IMR-90 (cell line): ENCODE data around the gene OSCP1. TPM values are rescaled to one million over a fixed set of nuclear protein-coding genes. Genes with fewer than 3 reads are reported as not detected.

Source experiments
- ATAC-seq: fragments of 200-7000 bp; cut with Tn5 transposase; 2 replicates; pipeline ENCODE4 v1.9.1; 2020; ENCODE audit warnings: low read depth, mild to moderate bottlenecking, moderate library complexity
- BruUV-seq: library from RNA; stranded (reverse); fragments of 400-500 nt; replicated peaks from 2 replicates; lab custom pipeline; 2021; lab: Mats Ljungman, UMichigan
- CTCF ChIA-PET: fragments of 300-600 bp; formaldehyde crosslinking; extraction: SDS; loops from one replicate; lab custom pipeline; 2021; ENCODE audit warnings: antibody characterized with exemption; lab: Yijun Ruan, JAX
- POLR2A ChIA-PET: fragments of 300-600 bp; sonication (Branson Sonifier 250); formaldehyde crosslinking; loops from one replicate; lab custom pipeline; 2022; ENCODE audit warnings: antibody characterized with exemption; ENCODE audit not compliant: unreplicated experiment; lab: Charles Lee
- DNase-seq: peaks from one replicate; pipeline ENCODE4 v3.0.0; 2013
- H2AFZ ChIP-seq: replicated peaks from 2 replicates; pipeline ENCODE3; 2013; ENCODE audit warnings: low read length, mild to moderate bottlenecking; ENCODE audit not compliant: poor library complexity
- H2AK5ac ChIP-seq: 2 replicates; pipeline ENCODE4 v1.6.1; 2013; ENCODE audit warnings: low read depth, low read length, inconsistent platforms
- H2AK9ac ChIP-seq: replicated peaks from 2 replicates; pipeline ENCODE3; 2013; ENCODE audit warnings: mild to moderate bottlenecking, low read depth, low read length, moderate library complexity; ENCODE audit not compliant: poor library complexity
- H2BK120ac ChIP-seq: 2 replicates; pipeline ENCODE4 v1.6.1; 2013; ENCODE audit warnings: low read depth, low read length, inconsistent platforms
- H2BK15ac ChIP-seq: 3 replicates; pipeline ENCODE4 v1.6.1; 2013; ENCODE audit warnings: low read depth, low read length, inconsistent platforms
- H2BK20ac ChIP-seq: 2 replicates; pipeline ENCODE4 v1.6.1; 2013; ENCODE audit warnings: low read depth, mild to moderate bottlenecking, inconsistent platforms, low read length, moderate library complexity
- H2BK5ac ChIP-seq: 2 replicates; pipeline ENCODE4 v1.6.1; 2013; ENCODE audit warnings: mild to moderate bottlenecking, low read depth, low read length, inconsistent platforms; ENCODE audit not compliant: poor library complexity, severe bottlenecking
- H3K14ac ChIP-seq: replicated peaks from 2 replicates; pipeline ENCODE4 v1.6.1; 2013; ENCODE audit warnings: low read depth, low read length, inconsistent platforms
- H3K18ac ChIP-seq: 2 replicates; pipeline ENCODE4 v1.6.1; 2013; ENCODE audit warnings: low read depth, low read length, control low read depth
- H3K23ac ChIP-seq: 2 replicates; pipeline ENCODE4 v1.6.1; 2013; ENCODE audit warnings: low read depth, low read length, inconsistent platforms
- H3K27ac ChIP-seq: 2 replicates; pipeline ENCODE4 v1.5.1; 2013; ENCODE audit warnings: mild to moderate bottlenecking, control low read depth, low read length; ENCODE audit not compliant: insufficient read depth
- H3K27me3 ChIP-seq: 2 replicates; pipeline ENCODE4 v1.6.1; 2013; ENCODE audit warnings: low read length; ENCODE audit not compliant: control insufficient read depth, insufficient read depth
- H3K36me3 ChIP-seq: 2 replicates; pipeline ENCODE4 v1.6.1; 2013; ENCODE audit warnings: low read length, mixed read lengths; ENCODE audit not compliant: control insufficient read depth, insufficient read depth
- H3K4ac ChIP-seq: 2 replicates; pipeline ENCODE4 v1.6.1; 2013; ENCODE audit warnings: low read depth, low read length, inconsistent platforms
- H3K4me1 ChIP-seq: 2 replicates; pipeline ENCODE4 v1.6.1; 2013; ENCODE audit warnings: low read length, mixed read lengths; ENCODE audit not compliant: control insufficient read depth, insufficient read depth
- H3K4me2 ChIP-seq: 2 replicates; pipeline ENCODE4 v1.6.1; 2013; ENCODE audit warnings: low read depth, mild to moderate bottlenecking, control low read depth, low read length, moderate library complexity
- H3K4me3 ChIP-seq: 2 replicates; pipeline ENCODE4 v1.5.1; 2013; ENCODE audit warnings: low read depth, mild to moderate bottlenecking, control low read depth, low read length, moderate library complexity; ENCODE audit not compliant: insufficient read depth
- H3K56ac ChIP-seq: 2 replicates; pipeline ENCODE4 v1.6.1; 2013; ENCODE audit warnings: low read length, inconsistent platforms; ENCODE audit not compliant: insufficient read depth; ENCODE audit errors: extremely low read depth
- H3K79me1 ChIP-seq, 2 experiments: 2 replicates each; pipeline ENCODE4 v1.6.1; 2013; ENCODE audit warnings: low read length in 2 of 2, inconsistent platforms in 1 of 2, low read depth in 1 of 2
- H3K9ac ChIP-seq: 2 replicates; pipeline ENCODE4 v1.6.1; 2013; ENCODE audit warnings: low read depth, low read length, control low read depth
- H3K9me1 ChIP-seq: 2 replicates; pipeline ENCODE4 v1.6.1; 2013; ENCODE audit warnings: low read length, inconsistent platforms; ENCODE audit not compliant: insufficient read depth
- H3K9me3 ChIP-seq: 2 replicates; pipeline ENCODE4 v1.6.1; 2013; ENCODE audit warnings: low read length; ENCODE audit not compliant: control insufficient read depth, insufficient read depth
- H4K20me1 ChIP-seq: 2 replicates; pipeline ENCODE4 v1.6.1; 2013; ENCODE audit warnings: low read length, inconsistent platforms; ENCODE audit not compliant: insufficient read depth
- H4K5ac ChIP-seq: 2 replicates; pipeline ENCODE4 v1.6.1; 2013; ENCODE audit warnings: mild to moderate bottlenecking, low read depth, low read length, control low read depth
- H4K8ac ChIP-seq, 2 experiments: 2 replicates each; pipeline ENCODE4 v1.6.1; 2013; ENCODE audit warnings: low read depth in 2 of 2, low read length in 2 of 2, control low read depth in 1 of 2, inconsistent platforms in 1 of 2
- H4K91ac ChIP-seq: 2 replicates; pipeline ENCODE4 v1.6.1; 2013; ENCODE audit warnings: low read depth, low read length, inconsistent platforms; ENCODE audit not compliant: insufficient read depth
- BHLHE40 ChIP-seq: fragments of 150-350 bp; IDR thresholded peaks from 2 replicates; pipeline ENCODE4 v1.6.1; 2016; ENCODE audit warnings: mild to moderate bottlenecking, low read depth, low read length
- CTCF ChIP-seq: conservative IDR thresholded peaks from 2 replicates; pipeline ENCODE4 v1.5.1; 2012; ENCODE audit warnings: mild to moderate bottlenecking, low read depth, low read length, improper control_type of control experiment
- ELK1 ChIP-seq: fragments of 150-350 bp; IDR thresholded peaks from 2 replicates; pipeline ENCODE4 v1.6.1; 2016; ENCODE audit warnings: low read depth, mild to moderate bottlenecking, low read length, moderate library complexity, borderline replicate concordance
- MAFK ChIP-seq: IDR thresholded peaks from 2 replicates; pipeline ENCODE4 v1.6.1; 2012; ENCODE audit warnings: low read depth, low read length, improper control_type of control experiment
- MXI1 ChIP-seq: IDR thresholded peaks from 2 replicates; pipeline ENCODE4 v1.6.1; 2012; ENCODE audit warnings: low read depth, mild to moderate bottlenecking, low read length, moderate library complexity, borderline replicate concordance
- NFE2L2 ChIP-seq: fragments of 150-350 bp; IDR thresholded peaks from 2 replicates; pipeline ENCODE4 v1.6.1; 2016; ENCODE audit warnings: low read depth, mild to moderate bottlenecking, low read length
- POLR2A ChIP-seq: IDR thresholded peaks from 2 replicates; pipeline ENCODE4 v1.6.1; 2012; ENCODE audit warnings: mild to moderate bottlenecking, low read depth, low read length
- RAD21 ChIP-seq: IDR thresholded peaks from 2 replicates; pipeline ENCODE4 v1.6.1; 2012; ENCODE audit warnings: low read length, improper control_type of control experiment
- RCOR1 ChIP-seq: IDR thresholded peaks from 2 replicates; pipeline ENCODE4 v1.6.1; 2012; ENCODE audit warnings: mild to moderate bottlenecking, low read length, improper control_type of control experiment; ENCODE audit not compliant: insufficient replicate concordance
- SMC3 ChIP-seq: fragments of 150-350 bp; IDR thresholded peaks from 2 replicates; pipeline ENCODE4 v1.6.1; 2016; ENCODE audit warnings: low read depth, mild to moderate bottlenecking, antibody characterized with exemption, low read length, moderate library complexity
- USF2 ChIP-seq: fragments of 150-350 bp; IDR thresholded peaks from 2 replicates; pipeline ENCODE4 v1.6.1; 2017; ENCODE audit warnings: mild to moderate bottlenecking, antibody characterized with exemption, low read length, low read depth
- WGBS, 2 experiments: methylation state at CpG; one replicate each; pipeline versions ENCODE4 v1.1.5 to v1.1.7; 2013; ENCODE audit warnings: missing lambda C conversion rate in 2 of 2; ENCODE audit not compliant: insufficient read length in 1 of 2; ENCODE audit errors: extremely low coverage in 2 of 2; 5-methylcytosine and 5-hydroxymethylcytosine counted together
- dilution Hi-C: fragments of 300-500 bp; cut with HindIII; formaldehyde crosslinking; loops from one replicate; pipeline ENCODE4 v1.14.3; 2018; ENCODE audit warnings: low sequenced_read_pairs; ENCODE audit not compliant: unreplicated experiment
- in situ Hi-C: fragments of 300-500 bp; cut with MboI; formaldehyde crosslinking; loops from 3 replicates; pipeline ENCODE4 v1.14.3; 2019; ENCODE audit warnings: low sequenced_read_pairs, inconsistent platforms, mixed read lengths
- intact Hi-C: fragments of 100-400 bp; cut with micrococcal nuclease; formaldehyde crosslinking; loops from 2 replicates; pipeline ENCODE4 v1.10.0; 2022
- polyA plus RNA-seq, 3 experiments: library from polyadenylated mRNA; depleted of rRNA; stranded (reverse); fragments of >200 nt; gene quantifications; 2 replicates each; pipeline ENCODE4 v1.2.3, GENCODE V29; 2012; ENCODE audit warnings: low replicate concordance in 1 of 3
- total RNA-seq: library from RNA; depleted of rRNA; stranded (reverse); fragments of >200 nt; gene quantifications from 2 replicates; pipeline ENCODE4 v1.2.3, GENCODE V29; 2012

OSCP1 gene
- total and polyA plus RNA-seq, 2 of the 4 experiments (the other 2 are of a cell fraction), result 7.8 to 11.8 TPM

GRCh38 chr1:36453600-36454388, 3.5 kb upstream of the OSCP1 start (continued):
- TF ChIP-seq RCOR1, result no peak

GRCh38 chr1:36453051-36453450, 2.8 kb upstream of the OSCP1 start:
- Histone ChIP-seq H3K36me3 (peaks cover 21% of the 10 kb centered on the region), H3K4me1 (peaks cover 2% of the 10 kb centered on the region; the same call in 1 of the 2 replicates), H3K27me3 (no peaks in the 10 kb centered on the region), H3K56ac (no peak overlapping the region), H3K14ac (no peak overlapping the region), H4K91ac (no peak overlapping the region), H2AK9ac (no peak overlapping the region), H3K9me3 (no peaks in the 10 kb centered on the region), H2BK20ac (no peak overlapping the region), H3K4me2 (no peak overlapping the region), H2BK15ac (no peak overlapping the region), H4K8ac (no peak overlapping the region), H3K9ac (no peak overlapping the region), H3K4ac (no peak overlapping the region), H3K23ac (no peak overlapping the region), H3K79me1 (peaks cover 0 to 11% of the 10 kb centered on the region in 2 experiments; a peak in 2 of 4 replicates), H4K20me1 (no peaks in the 10 kb centered on the region), H2BK120ac (no peak overlapping the region), H2BK5ac (no peak overlapping the region), H3K18ac (no peak overlapping the region), H3K9me1 (no peaks in the 10 kb centered on the region), H2AK5ac (no peak overlapping the region), H3K27ac (no peak overlapping the region), H3K4me3 (no peak overlapping the region), H2AFZ (no peak overlapping the region), H4K5ac (no peak overlapping the region)
- BruUV-seq, result no TSS peak
- intact Hi-C loops, result no loop called here
- dilution Hi-C loops, result no loop called here
- no CpG with 5 or more reads among the region's 3 CpGs for WGBS, 2 experiments
- ChIA-PET POLR2A (no interaction called here), CTCF (no interaction called here)
- no peak for ATAC-seq
- in situ Hi-C loops, result loop anchor here (25.0 kb wide), 1 partner anchor 1559 kb away; the partner anchor contains the start of genes FHL3 and UTP11
- TF ChIP-seq BHLHE40 (no peak), POLR2A (no peak), ELK1 (no peak), RAD21 (no peak), CTCF (no peak), MAFK (no peak), NFE2L2 (no peak), SMC3 (no peak), USF2 (no peak), MXI1 (no peak)
- no peak for DNase-seq
